Stomach (tissue), 9 donors: ENCODE results near the gene OGA. TPM values are rescaled to one million over a fixed set of nuclear protein-coding genes. Genes with fewer than 3 reads are reported as not detected.

Experiments
- DNase-seq, 2 donors: peaks; one replicate each; pipeline versions ENCODE4 v3.0.0 to v3.0.0-alpha.2; 2013 to 2019
- H3K27ac ChIP-seq, 5 donors: fragments of 200-600 bp in 4 of 5; sonication (generic) in 4 of 5; one replicate each; pipeline ENCODE4 v1.5.1; 2013 to 2019; ENCODE audit warnings: mild to moderate bottlenecking in 1 of 5, moderate library complexity in 1 of 5
- H3K27me3 ChIP-seq, 3 donors: fragments of 200-600 bp; sonication (generic); one replicate each; pipeline ENCODE4 v1.5.1; 2017 to 2019; ENCODE audit warnings: mixed run types in 1 of 3
- H3K36me3 ChIP-seq, 4 donors: fragments of 200-600 bp; sonication (generic); 1 replicate in 3 of 4; 2 replicates in 1 of 4; pipeline ENCODE4 v1.5.1; 2016 to 2019
- H3K4me1 ChIP-seq, 4 donors: fragments of 200-600 bp; sonication (generic); one replicate each; pipeline ENCODE4 v1.5.1; 2016 to 2019
- H3K4me3 ChIP-seq, 4 donors: fragments of 200-600 bp; sonication (generic) in 3 of 4; one replicate each; pipeline ENCODE4 v1.5.1; 2016 to 2019; ENCODE audit warnings: mild to moderate bottlenecking in 1 of 4
- H3K9me3 ChIP-seq, 4 donors: fragments of 200-600 bp; sonication (generic); one replicate each; pipeline ENCODE4 v1.5.1; 2016 to 2019
- CTCF ChIP-seq, 7 experiments: fragments of 450-650 bp in 4 of 7; fragments of 200-600 bp in 3 of 7; sonication (generic) in 3 of 7; IDR thresholded peaks; one replicate each; pipeline ENCODE4 v1.5.1; 2016 to 2019; ENCODE audit warnings: antibody characterized with exemption in 7 of 7, control low read depth in 2 of 7, mild to moderate bottlenecking in 1 of 7
- EP300 ChIP-seq: sonication (generic); formaldehyde crosslinking; IDR thresholded peaks from one replicate; pipeline ENCODE4 v1.6.1; 2017; ENCODE audit warnings: antibody characterized with exemption
- POLR2A ChIP-seq, 4 donors: fragments of 450-650 bp; IDR thresholded peaks; one replicate each; pipeline ENCODE4 v1.6.1; 2016; ENCODE audit warnings: antibody characterized with exemption in 4 of 4, control low read depth in 2 of 4, mild to moderate bottlenecking in 1 of 4, moderate library complexity in 1 of 4
- POLR2AphosphoS5 ChIP-seq, 3 donors: sonication (generic); formaldehyde crosslinking; IDR thresholded peaks; one replicate each; pipeline ENCODE4 v1.6.1; 2016; ENCODE audit warnings: antibody characterized with exemption in 3 of 3
- WGBS, 5 donors: extraction: QIAGEN DNeasy Blood & Tissue Kit in 3 of 5; methylation state at CpG; one replicate each; pipeline versions ENCODE4 v1.1.5 to v1.1.7; 2013 to 2018; 5-methylcytosine and 5-hydroxymethylcytosine counted together
- intact Hi-C: fragments of 100-400 bp; cut with DNase I; formaldehyde crosslinking; loops from one replicate; pipeline ENCODE4 v1.15.1; 2023; ENCODE audit warnings: low total_unique reads
- polyA plus RNA-seq, 3 donors: library from polyadenylated mRNA; stranded (reverse); fragments of 200-250 nt; gene quantifications; one replicate each; pipeline ENCODE4 v1.2.3, GENCODE V29; 2013
- total RNA-seq, 5 donors: library from RNA; depleted of rRNA; stranded (reverse); fragments of >200 nt; gene quantifications; one replicate each; pipeline versions ENCODE4 v1.1.0 to v1.2.3, GENCODE V29; 2014 to 2016
- donor health status: healthy with polysubstance abuse.
- donor health status: Bipolar disorder and iron deficiency.
- donor health status: healthy.

Gene OGA
- total and polyA plus RNA-seq, 8 donors = 18.9 to 312 (median 131) TPM

GRCh38 chr10:101772017-101772894, 46.0 kb downstream of the OGA start:
- DNase-seq = no peak
- intact Hi-C loops = no loop called here
- 72 to 86% (median 75%) methylated on average over 5 to 6 of the region's 6 CpGs for WGBS, 5 donors
- Histone ChIP-seq H3K36me3 (no peaks in the 10 kb centered on the region), H3K9me3 (no peaks in the 10 kb centered on the region), H3K27me3 (peaks cover 37 to 100% (median 76%) of the 10 kb centered on the region in 3 donors), H3K4me3 (no peak overlapping the region), H3K27ac (no peak overlapping the region), H3K4me1 (peaks cover 19 to 36% (median 26%) of the 10 kb centered on the region in 4 donors)
- no peak for TF ChIP-seq CTCF (IDR thresholded peaks at IDR 0.05)
- no peak for TF ChIP-seq POLR2A (IDR thresholded peaks at IDR 0.05)
- TF ChIP-seq POLR2AphosphoS5 (IDR thresholded peaks at IDR 0.05) = no peak
- TF ChIP-seq EP300 = no peak

- no peak overlapping the region for H3K27ac ChIP-seq
- H3K9me3 ChIP-seq = no peaks in the 10 kb centered on the region
- DNase-seq = peak in 1 of 2 donors; percentile 22
- WGBS, 5 donors = 84 to 91% (median 88%) methylated on average over 10 of the region's 10 CpGs
- no peak overlapping the region for H3K4me3 ChIP-seq
- intact Hi-C loops = no loop called here
- peaks cover 17 to 33% (median 23%) of the 10 kb centered on the region in 4 donors for H3K4me1 ChIP-seq
- peaks cover 32 to 100% (median 67%) of the 10 kb centered on the region in 3 donors for H3K27me3 ChIP-seq
- H3K36me3 ChIP-seq = no peaks in the 10 kb centered on the region
- no peak for TF ChIP-seq EP300
- no peak for TF ChIP-seq POLR2AphosphoS5 (IDR thresholded peaks at IDR 0.05)
- TF ChIP-seq POLR2A (IDR thresholded peaks at IDR 0.05) = no peak
- no peak for TF ChIP-seq CTCF (IDR thresholded peaks at IDR 0.05)
Measured at GRCh38 chr10:101771380-101771779, 46.9 kb downstream of the OGA start.

- DNase-seq = peak in 1 of 2 donors; percentile 14
- TF ChIP-seq CTCF (IDR thresholded peaks at IDR 0.05) (no peak), POLR2AphosphoS5 (IDR thresholded peaks at IDR 0.05) (no peak)
- H3K9me3 ChIP-seq = no peaks in the 10 kb centered on the region
- H3K4me1 ChIP-seq = peaks cover 10 to 26% (median 16%) of the 10 kb centered on the region in 4 donors
- H3K27ac ChIP-seq = no peak overlapping the region
- H3K36me3 ChIP-seq = no peaks in the 10 kb centered on the region
- H3K4me3 ChIP-seq = no peak overlapping the region
- WGBS, 5 donors = 76 to 88% (median 82%) methylated on average over 31 to 41 of the region's 41 CpGs
- intact Hi-C loops = no loop called here
- H3K27me3 ChIP-seq = peaks cover 29 to 99% (median 59%) of the 10 kb centered on the region in 3 donors
Measured at GRCh38 chr10:101770331-101771215, 47.7 kb downstream of the OGA start.

GRCh38 chr10:101769541-101770180, 48.6 kb downstream of the OGA start:
- DNase-seq = no peak
- Histone ChIP-seq H3K36me3 (no peaks in the 10 kb centered on the region), H3K4me1 (peaks cover under 1 to 17% (median 7%) of the 10 kb centered on the region in 4 donors), H3K27me3 (peaks cover 20 to 98% (median 50%) of the 10 kb centered on the region in 3 donors), H3K27ac (no peak overlapping the region), H3K4me3 (no peak overlapping the region), H3K9me3 (no peaks in the 10 kb centered on the region)
- intact Hi-C loops = no loop called here
- WGBS, 5 donors = 79 to 88% (median 81%) methylated on average over 5 of the region's 5 CpGs
- no peak for TF ChIP-seq CTCF (IDR thresholded peaks at IDR 0.05)
- TF ChIP-seq POLR2A (IDR thresholded peaks at IDR 0.05) = no peak
- no peak for TF ChIP-seq EP300
- no peak for TF ChIP-seq POLR2AphosphoS5 (IDR thresholded peaks at IDR 0.05)
